Measurements from ENCODE around the gene TSPAN15.
A peak's percentile ranks its signal among the peaks of the same experiment; 100 is the strongest.

Gene TSPAN15

DNA sequence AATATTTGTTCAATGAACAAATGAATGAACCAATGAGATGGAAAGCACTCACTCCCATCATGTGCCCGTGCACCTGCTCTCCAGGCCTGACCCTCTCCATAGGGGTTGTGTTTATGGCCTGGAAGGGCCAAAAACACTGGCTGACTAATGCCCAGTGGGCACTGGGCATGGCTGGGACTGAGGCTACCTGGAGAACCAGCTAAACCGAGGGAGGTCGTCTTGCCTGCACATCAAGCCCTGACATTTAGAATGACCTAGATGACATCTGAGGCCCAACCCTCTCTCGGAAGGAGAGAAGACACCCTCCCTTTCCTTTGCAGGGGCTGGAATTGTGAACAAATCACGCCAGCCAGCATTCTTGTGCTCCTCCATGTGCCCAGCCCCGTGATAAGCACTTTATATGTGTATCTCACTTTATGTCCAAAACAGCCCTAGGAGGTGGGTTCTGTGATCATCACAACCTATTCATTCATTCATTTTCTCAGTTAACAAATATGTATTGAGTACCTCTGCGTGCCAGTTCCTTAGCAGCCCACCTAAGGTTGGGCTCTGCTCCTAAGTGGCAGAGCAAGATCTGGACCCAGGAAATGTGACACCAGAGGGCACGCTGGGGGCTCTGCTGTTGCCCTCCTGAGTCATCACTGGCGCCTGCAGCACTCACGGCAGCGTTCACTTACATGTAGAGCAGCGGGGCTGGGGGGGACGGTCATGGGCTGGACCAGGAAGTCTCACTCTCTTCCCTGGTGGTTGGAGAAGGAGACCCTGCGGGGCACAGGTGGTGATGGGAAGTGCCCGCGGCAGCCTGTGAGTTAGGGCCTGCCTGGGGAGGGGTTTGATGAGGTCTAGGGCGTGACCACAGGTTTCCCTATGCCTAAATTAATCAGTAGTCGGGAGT, 52.0 kb downstream of the TSPAN15 start:
- TF ChIP-seq, protein P1, sequence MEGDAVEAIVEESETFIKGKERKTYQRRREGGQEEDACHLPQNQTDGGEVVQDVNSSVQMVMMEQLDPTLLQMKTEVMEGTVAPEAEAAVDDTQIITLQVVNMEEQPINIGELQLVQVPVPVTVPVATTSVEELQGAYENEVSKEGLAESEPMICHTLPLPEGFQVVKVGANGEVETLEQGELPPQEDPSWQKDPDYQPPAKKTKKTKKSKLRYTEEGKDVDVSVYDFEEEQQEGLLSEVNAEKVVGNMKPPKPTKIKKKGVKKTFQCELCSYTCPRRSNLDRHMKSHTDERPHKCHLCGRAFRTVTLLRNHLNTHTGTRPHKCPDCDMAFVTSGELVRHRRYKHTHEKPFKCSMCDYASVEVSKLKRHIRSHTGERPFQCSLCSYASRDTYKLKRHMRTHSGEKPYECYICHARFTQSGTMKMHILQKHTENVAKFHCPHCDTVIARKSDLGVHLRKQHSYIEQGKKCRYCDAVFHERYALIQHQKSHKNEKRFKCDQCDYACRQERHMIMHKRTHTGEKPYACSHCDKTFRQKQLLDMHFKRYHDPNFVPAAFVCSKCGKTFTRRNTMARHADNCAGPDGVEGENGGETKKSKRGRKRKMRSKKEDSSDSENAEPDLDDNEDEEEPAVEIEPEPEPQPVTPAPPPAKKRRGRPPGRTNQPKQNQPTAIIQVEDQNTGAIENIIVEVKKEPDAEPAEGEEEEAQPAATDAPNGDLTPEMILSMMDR (IDR thresholded peaks at IDR 0.05; ENCODE audit: insufficient read depth, missing control alignments) = no peak
- DNase-seq (ENCODE audit: insufficient read length, low spot score) = peak; percentile 11
- no peak for FAIRE-seq

DNA sequence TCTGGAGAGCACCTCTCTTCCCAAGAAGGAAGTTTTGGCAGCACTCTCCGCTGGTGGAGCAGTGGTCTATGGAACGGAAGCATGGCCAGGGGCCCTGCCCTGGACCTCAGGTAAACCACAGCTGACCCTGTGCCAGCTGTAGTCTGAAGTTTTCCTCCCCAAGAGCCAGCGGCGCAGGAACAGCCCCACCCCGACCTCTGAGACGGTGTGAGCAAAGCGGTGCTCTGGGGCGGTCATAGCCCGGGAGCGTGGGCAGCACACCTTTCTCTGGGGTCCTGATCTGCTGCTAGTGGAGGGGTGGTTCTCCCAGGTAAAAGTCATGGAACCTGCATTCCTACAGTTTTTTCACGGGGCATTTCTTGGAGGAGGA, 52.6 kb downstream of the TSPAN15 start:
- TF ChIP-seq, protein P1 (IDR thresholded peaks at IDR 0.05; ENCODE audit: insufficient read depth, missing control alignments) = no peak
- FAIRE-seq = no peak

DNA sequence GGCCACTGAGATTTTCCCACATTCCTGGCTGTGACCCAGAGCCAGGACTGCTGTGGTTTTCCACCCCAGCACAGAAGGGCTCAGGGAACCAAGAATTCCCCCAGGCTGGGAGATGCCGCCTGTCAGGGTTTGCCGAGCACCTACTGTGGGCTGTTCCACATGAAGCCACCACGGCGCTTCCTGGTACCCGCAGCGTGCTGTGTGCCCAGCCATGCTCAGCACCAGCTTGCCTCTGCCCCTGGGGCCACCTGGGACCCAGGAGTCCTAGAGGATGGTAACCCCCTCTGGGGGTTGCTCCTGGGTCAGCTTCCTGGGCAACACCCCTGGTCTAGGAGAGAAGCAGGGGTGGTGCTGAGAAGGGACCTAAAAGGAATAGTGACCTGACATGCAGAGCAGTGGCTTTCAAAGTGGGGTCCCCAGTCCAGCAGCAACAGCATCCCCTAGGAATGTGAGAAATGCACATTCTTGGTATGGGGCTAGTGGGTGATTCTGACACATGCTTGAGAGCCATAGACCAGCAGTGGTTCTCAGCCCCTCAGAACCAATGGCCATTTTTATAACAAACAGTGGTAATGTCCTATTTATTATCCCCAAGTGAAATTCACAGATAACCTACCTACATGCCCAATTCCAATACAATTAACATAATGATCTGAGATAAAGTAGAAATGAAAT, 53.4 kb downstream of the TSPAN15 start:
- FAIRE-seq = no peak
- peak; percentile 18 for DNase-seq (ENCODE audit: insufficient read length, low spot score)
- TF ChIP-seq, protein P1 (IDR thresholded peaks at IDR 0.05; ENCODE audit: insufficient read depth, missing control alignments) = no peak

More for the DNA sequence above, 52.6 kb downstream of the TSPAN15 start:
- no peak for DNase-seq (ENCODE audit: insufficient read length, low spot score)

- no peak for DNase-seq (ENCODE audit: insufficient read length, low spot score)
- no peak for FAIRE-seq
- TF ChIP-seq, protein P1 (IDR thresholded peaks at IDR 0.05; ENCODE audit: insufficient read depth, missing control alignments) = no peak
These were observed 54.5 kb downstream of the TSPAN15 start for GRCh38 chr10:69505636-69506318.

DNA sequence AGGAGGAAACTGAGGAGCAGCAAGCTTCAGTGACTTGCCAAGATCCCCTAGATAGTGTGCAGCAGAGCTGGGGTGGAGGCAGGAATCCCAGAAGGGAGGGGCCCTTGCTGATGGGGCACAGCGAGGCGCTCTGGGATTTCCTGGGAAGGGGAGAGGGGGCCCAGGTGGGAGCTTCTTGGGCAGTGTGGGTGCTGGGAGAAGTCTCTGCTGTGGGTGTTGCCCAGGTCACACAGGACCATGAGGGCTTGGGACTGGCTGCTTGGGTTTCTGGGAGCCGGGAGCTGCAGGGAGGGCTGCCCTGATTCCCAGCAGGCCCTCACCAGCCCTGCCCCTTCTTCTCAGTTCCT, 55.2 kb downstream of the TSPAN15 start:
- DNase-seq (ENCODE audit: insufficient read length, low spot score) (no peak), FAIRE-seq (no peak)
- TF ChIP-seq, protein P1 (IDR thresholded peaks at IDR 0.05; ENCODE audit: insufficient read depth, missing control alignments) = no peak

DNA sequence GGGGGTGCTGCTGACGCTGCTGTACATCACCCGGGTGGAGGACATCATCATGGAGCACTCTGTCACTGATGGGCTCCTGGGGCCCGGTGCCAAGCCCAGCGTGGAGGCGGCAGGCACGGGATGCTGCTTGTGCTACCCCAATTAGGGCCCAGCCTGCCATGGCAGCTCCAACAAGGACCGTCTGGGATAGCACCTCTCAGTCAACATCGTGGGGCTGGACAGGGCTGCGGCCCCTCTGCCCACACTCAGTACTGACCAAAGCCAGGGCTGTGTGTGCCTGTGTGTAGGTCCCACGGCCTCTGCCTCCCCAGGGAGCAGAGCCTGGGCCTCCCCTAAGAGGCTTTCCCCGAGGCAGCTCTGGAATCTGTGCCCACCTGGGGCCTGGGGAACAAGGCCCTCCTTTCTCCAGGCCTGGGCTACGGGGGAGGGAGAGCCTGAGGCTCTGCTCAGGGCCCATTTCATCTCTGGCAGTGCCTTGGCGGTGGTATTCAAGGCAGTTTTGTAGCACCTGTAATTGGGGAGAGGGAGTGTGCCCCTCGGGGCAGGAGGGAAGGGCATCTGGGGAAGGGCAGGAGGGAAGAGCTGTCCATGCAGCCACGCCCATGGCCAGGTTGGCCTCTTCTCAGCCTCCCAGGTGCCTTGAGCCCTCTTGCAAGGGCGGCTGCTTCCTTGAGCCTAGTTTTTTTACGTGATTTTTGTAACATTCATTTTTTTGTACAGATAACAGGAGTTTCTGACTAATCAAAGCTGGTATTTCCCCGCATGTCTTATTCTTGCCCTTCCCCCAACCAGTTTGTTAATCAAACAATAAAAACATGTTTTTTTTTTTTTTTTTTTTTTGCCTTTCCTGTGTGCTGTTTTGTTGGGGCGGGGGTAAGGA, 55.8 kb downstream of the TSPAN15 start:
- FAIRE-seq (no peak), DNase-seq (ENCODE audit: insufficient read length, low spot score) (peak; percentile 16)
- TF ChIP-seq, protein P1 (IDR thresholded peaks at IDR 0.05; ENCODE audit: insufficient read depth, missing control alignments) = no peak

Measured in D721Med (cell line).